HG03520 (cell line): ENCODE results near the gene UBE2F.
"Not testable (repeated sequence)": the region's sequence is repeated elsewhere in the genome, so short reads cannot be mapped to it uniquely, and the experiment has no call there.

Experiments
- ATAC-seq: cut with Tn5 transposase; IDR thresholded peaks from one replicate; pipeline ENCODE4 v1.9.1; 2021; ENCODE audit warnings: mild to moderate bottlenecking, moderate library complexity; ENCODE audit not compliant: unreplicated experiment

The UBE2F gene

GRCh38 chr2:237977380-237977779 is 10.6 kb downstream of the UBE2F start:
- ATAC-seq = no peak

- ATAC-seq = no peak
These were observed 11.4 kb downstream of the UBE2F start for GRCh38 chr2:237978058-237978712.

GRCh38 chr2:237979331-237979730 is 12.5 kb downstream of the UBE2F start:
- ATAC-seq = no peak

- ATAC-seq = no peak
These were observed 13.3 kb downstream of the UBE2F start for GRCh38 chr2:237980087-237980486.

GRCh38 chr2:237980751-237981150 is 13.9 kb downstream of the UBE2F start:
- no peak for ATAC-seq

GRCh38 chr2:237981621-237982020 is 14.8 kb downstream of the UBE2F start:
- not testable (repeated sequence) for ATAC-seq

GRCh38 chr2:237982039-237982725 is 15.4 kb downstream of the UBE2F start:
- ATAC-seq = no peak

GRCh38 chr2:237983922-237984321 is 17.1 kb downstream of the UBE2F start:
- ATAC-seq = no peak

GRCh38 chr2:237987268-237987667 is 20.5 kb downstream of the UBE2F start:
- ATAC-seq = no peak

- ATAC-seq = no peak
These were observed 26.9 kb downstream of the UBE2F start for GRCh38 chr2:237993701-237994100.

- no peak for ATAC-seq
These were observed 28.2 kb downstream of the UBE2F start for GRCh38 chr2:237995036-237995435.

GRCh38 chr2:237996021-237996593 is 29.3 kb downstream of the UBE2F start:
- no peak for ATAC-seq

- ATAC-seq = no peak
These were observed 30.7 kb downstream of the UBE2F start for GRCh38 chr2:237997521-237997920.

- peak; percentile 86 for ATAC-seq
These were observed 31.7 kb downstream of the UBE2F start for GRCh38 chr2:237998530-237998929.

GRCh38 chr2:238003234-238004031 is 36.6 kb downstream of the UBE2F start:
- ATAC-seq = no peak

- no peak for ATAC-seq
These were observed 37.4 kb downstream of the UBE2F start for GRCh38 chr2:238004077-238004830.

GRCh38 chr2:238005528-238005927 is 38.7 kb downstream of the UBE2F start:
- no peak for ATAC-seq

- no peak for ATAC-seq
These were observed 39.7 kb downstream of the UBE2F start for GRCh38 chr2:238006510-238006909.

GRCh38 chr2:238007924-238008323 is 41.1 kb downstream of the UBE2F start:
- no peak for ATAC-seq

GRCh38 chr2:238009563-238009962 is 42.7 kb downstream of the UBE2F start:
- ATAC-seq = no peak

- ATAC-seq = no peak
These were observed 43.8 kb downstream of the UBE2F start for GRCh38 chr2:238010572-238010971.
